ENCODE measurements around the gene PPIL3.

The PPIL3 gene

DNA sequence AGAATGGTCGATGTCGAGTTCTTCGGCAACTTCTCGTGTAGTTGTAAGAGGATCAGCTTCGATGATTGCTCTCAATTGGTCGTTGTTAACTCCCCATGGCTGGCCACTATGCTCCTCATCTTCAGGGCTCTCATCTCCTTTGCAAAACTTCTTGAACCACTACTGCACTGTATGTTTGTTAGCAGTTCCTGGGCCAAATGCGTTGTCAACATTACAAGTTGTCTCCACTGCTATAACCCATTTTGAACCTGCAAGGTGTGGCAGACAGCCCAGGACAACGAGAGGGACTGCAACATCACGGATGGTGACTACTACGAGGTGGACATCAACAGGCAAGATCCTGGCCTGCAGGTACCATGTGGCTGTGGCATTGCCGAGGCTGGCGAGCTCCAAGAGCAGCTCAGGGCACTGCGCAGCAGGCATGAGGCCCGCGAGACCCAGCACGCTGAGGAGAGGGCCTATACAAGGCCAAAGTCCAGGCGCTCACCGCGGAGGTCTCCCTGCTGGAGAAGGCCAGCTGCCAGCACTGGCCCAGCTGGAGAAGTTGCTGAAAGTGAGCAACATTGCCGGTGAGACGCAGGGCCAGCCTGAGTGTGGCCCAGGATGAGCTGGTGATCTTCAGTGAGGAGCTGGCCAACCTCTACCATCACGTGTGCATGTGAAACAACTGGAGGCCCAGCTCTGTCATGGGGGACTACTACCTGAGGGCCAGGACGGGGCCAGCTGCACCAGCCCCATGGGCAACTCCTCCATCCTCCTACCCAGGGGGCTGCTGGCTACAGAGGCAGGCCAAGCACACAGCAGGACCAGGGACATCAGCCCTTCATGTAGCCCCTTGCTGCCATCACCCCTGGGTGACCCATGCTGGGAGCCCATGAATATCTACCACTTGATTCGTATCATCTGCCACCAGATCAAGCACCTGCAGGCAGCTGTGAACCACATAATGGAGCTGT lies 44.6 kb downstream of the PPIL3 start:
- TF ChIP-seq EZH2phosphoT487 (IDR thresholded peaks at IDR 0.05; ENCODE audit: low read length): no peak
- no peak for TF ChIP-seq EZH2 (optimal IDR thresholded peaks at IDR 0.05; ENCODE audit: low read depth, low read length)
- no peak for TF ChIP-seq CTCF (IDR thresholded peaks at IDR 0.05; ENCODE audit: low read length)
- Histone ChIP-seq H2AFZ (ENCODE audit: low read length) (no peak overlapping the region), H3K9me2 (replicated peaks; ENCODE audit: insufficient read depth, low read length) (no peaks in the 10 kb centered on the region), H4K20me1 (ENCODE audit: insufficient read depth, low read length) (no peaks in the 10 kb centered on the region), H3K9ac (ENCODE audit: low read length) (no peak overlapping the region), H3K9me3 (replicated peaks; ENCODE audit: insufficient read depth, low read length) (no peaks in the 10 kb centered on the region), H3K4me2 (ENCODE audit: low read depth, low read length) (no peak overlapping the region), H3K27ac (ENCODE audit: low read length) (no peak overlapping the region), H3K36me3 (replicated peaks; ENCODE audit: insufficient read depth, low read length) (no peaks in the 10 kb centered on the region), H3F3A (ENCODE audit: insufficient read depth, low read length) (no peaks in the 10 kb centered on the region; the same call in 1 of the 2 replicates), H3K79me2 (ENCODE audit: low read length) (no peaks in the 10 kb centered on the region), H3K27me3 (replicated peaks; ENCODE audit: insufficient read depth, low read length) (no peaks in the 10 kb centered on the region), H3K4me1 (ENCODE audit: low read length) (no peaks in the 10 kb centered on the region), H3K4me3 (ENCODE audit: low read length) (no peak overlapping the region)
- DNase-seq: no peak

- Histone ChIP-seq H3K4me3 (ENCODE audit: low read length) (no peak overlapping the region), H2AFZ (ENCODE audit: low read length) (no peak overlapping the region), H3K9me3 (replicated peaks; ENCODE audit: insufficient read depth, low read length) (no peaks in the 10 kb centered on the region), H3K4me2 (ENCODE audit: low read depth, low read length) (no peak overlapping the region), H3K79me2 (ENCODE audit: low read length) (no peaks in the 10 kb centered on the region), H3K9ac (ENCODE audit: low read length) (no peak overlapping the region), H3K36me3 (replicated peaks; ENCODE audit: insufficient read depth, low read length) (no peaks in the 10 kb centered on the region), H3F3A (ENCODE audit: insufficient read depth, low read length) (no peaks in the 10 kb centered on the region), H3K4me1 (ENCODE audit: low read length) (no peaks in the 10 kb centered on the region), H3K27ac (ENCODE audit: low read length) (no peak overlapping the region), H4K20me1 (ENCODE audit: insufficient read depth, low read length) (no peaks in the 10 kb centered on the region), H3K27me3 (replicated peaks; ENCODE audit: insufficient read depth, low read length) (no peaks in the 10 kb centered on the region), H3K9me2 (replicated peaks; ENCODE audit: insufficient read depth, low read length) (no peaks in the 10 kb centered on the region)
- no peak for DNase-seq
- no peak for TF ChIP-seq CTCF (IDR thresholded peaks at IDR 0.05; ENCODE audit: low read length)
- TF ChIP-seq EZH2 (optimal IDR thresholded peaks at IDR 0.05; ENCODE audit: low read depth, low read length): no peak
- no peak for TF ChIP-seq EZH2phosphoT487 (IDR thresholded peaks at IDR 0.05; ENCODE audit: low read length)
Observed at GRCh38 chr2:200839513-200839912, 49.4 kb downstream of the PPIL3 start.

- no peak for DNase-seq
- Histone ChIP-seq H2AFZ (ENCODE audit: low read length) (no peak overlapping the region), H3K4me3 (ENCODE audit: low read length) (no peak overlapping the region), H3F3A (ENCODE audit: insufficient read depth, low read length) (no peaks in the 10 kb centered on the region), H3K36me3 (replicated peaks; ENCODE audit: insufficient read depth, low read length) (no peaks in the 10 kb centered on the region), H3K79me2 (ENCODE audit: low read length) (no peaks in the 10 kb centered on the region), H3K27me3 (replicated peaks; ENCODE audit: insufficient read depth, low read length) (no peaks in the 10 kb centered on the region), H3K9me3 (replicated peaks; ENCODE audit: insufficient read depth, low read length) (no peaks in the 10 kb centered on the region), H4K20me1 (ENCODE audit: insufficient read depth, low read length) (no peaks in the 10 kb centered on the region), H3K27ac (ENCODE audit: low read length) (no peak overlapping the region), H3K9ac (ENCODE audit: low read length) (no peak overlapping the region), H3K4me1 (ENCODE audit: low read length) (no peaks in the 10 kb centered on the region), H3K4me2 (ENCODE audit: low read depth, low read length) (no peak overlapping the region), H3K9me2 (replicated peaks; ENCODE audit: insufficient read depth, low read length) (no peaks in the 10 kb centered on the region)
- no peak for TF ChIP-seq CTCF (IDR thresholded peaks at IDR 0.05; ENCODE audit: low read length)
- TF ChIP-seq EZH2phosphoT487 (IDR thresholded peaks at IDR 0.05; ENCODE audit: low read length): no peak
- no peak for TF ChIP-seq EZH2 (optimal IDR thresholded peaks at IDR 0.05; ENCODE audit: low read depth, low read length)
Observed at GRCh38 chr2:200834701-200835100, 54.2 kb downstream of the PPIL3 start.
